ENCODE results near the gene HOXB2.

DNA sequence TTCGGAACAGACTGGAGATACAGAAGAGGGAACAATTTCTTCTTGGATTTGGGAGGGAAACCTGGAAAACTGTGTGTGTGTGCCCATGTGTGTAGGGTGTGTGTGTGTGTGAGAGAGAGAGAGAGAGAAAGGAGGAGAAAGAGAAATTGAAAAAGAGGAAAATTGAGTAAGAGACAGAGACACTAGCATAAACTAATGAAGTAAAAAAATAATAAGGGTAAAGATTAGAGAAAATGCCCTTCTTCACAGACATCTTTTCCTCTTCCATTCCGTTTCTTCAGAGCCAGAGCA lies 13.9 kb upstream of the HOXB2 start:
- no peak for TF ChIP-seq EZH2 (IDR thresholded peaks at IDR 0.05; ENCODE audit: borderline replicate concordance, insufficient read depth, low read depth, low read length, poor library complexity, severe bottlenecking)
- TF ChIP-seq, protein P1, sequence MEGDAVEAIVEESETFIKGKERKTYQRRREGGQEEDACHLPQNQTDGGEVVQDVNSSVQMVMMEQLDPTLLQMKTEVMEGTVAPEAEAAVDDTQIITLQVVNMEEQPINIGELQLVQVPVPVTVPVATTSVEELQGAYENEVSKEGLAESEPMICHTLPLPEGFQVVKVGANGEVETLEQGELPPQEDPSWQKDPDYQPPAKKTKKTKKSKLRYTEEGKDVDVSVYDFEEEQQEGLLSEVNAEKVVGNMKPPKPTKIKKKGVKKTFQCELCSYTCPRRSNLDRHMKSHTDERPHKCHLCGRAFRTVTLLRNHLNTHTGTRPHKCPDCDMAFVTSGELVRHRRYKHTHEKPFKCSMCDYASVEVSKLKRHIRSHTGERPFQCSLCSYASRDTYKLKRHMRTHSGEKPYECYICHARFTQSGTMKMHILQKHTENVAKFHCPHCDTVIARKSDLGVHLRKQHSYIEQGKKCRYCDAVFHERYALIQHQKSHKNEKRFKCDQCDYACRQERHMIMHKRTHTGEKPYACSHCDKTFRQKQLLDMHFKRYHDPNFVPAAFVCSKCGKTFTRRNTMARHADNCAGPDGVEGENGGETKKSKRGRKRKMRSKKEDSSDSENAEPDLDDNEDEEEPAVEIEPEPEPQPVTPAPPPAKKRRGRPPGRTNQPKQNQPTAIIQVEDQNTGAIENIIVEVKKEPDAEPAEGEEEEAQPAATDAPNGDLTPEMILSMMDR (IDR thresholded peaks at IDR 0.05): no peak
